Measurements from ENCODE around the gene ELL2.

Gene ELL2

DNA sequence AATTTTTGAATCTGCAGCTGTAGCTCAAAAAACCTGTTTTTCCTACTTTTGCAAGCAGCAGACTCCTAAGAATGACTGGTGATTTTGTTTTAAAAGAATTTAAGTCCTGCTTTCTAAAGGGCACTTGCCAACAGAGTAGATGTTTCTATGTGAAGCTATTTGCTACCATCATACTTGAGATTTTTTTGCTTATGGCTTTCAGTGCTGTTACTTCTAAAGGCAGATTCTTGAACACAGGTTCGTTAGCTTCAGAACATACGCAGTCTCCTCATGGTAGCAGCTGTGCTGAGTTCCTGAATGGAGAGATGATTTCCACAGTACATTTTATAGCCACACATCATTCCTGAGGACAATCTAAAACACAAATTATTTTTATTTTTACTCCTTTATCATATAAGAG is 24.4 kb upstream of the ELL2 start:
- Histone ChIP-seq H3K27me3 (no peaks in the 10 kb centered on the region), H3K4me1 (peaks cover 5% of the 10 kb centered on the region), H3K4me3 (ENCODE audit: low read depth, low read length) (no peak overlapping the region), H3K36me3 (no peaks in the 10 kb centered on the region), H3K9me3 (no peaks in the 10 kb centered on the region)
- no peak for TF ChIP-seq CTCF (IDR thresholded peaks at IDR 0.05; ENCODE audit: low read depth, low read length)
- DNase-seq, result no peak

DNA sequence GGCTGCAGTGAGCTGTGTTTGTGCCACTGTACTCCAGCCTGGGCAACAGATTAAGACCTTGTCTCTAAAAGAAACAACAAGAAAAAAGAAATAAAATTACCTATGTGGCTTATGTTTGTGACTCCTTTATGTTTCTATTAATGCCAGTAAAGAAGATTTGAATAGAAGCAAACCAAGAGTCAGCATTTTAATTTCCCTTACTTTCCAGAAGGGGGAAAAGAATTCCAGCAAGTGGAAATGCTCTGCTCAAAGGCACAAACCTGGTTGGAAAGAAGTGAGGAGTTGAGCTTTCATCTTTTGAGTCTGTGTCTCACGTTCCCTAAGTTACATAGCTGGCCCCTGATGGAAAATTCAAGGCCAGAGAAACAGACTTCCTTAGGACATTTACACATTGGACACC is 23.6 kb upstream of the ELL2 start:
- H3K4me1 ChIP-seq, result peaks cover 5% of the 10 kb centered on the region

DNA sequence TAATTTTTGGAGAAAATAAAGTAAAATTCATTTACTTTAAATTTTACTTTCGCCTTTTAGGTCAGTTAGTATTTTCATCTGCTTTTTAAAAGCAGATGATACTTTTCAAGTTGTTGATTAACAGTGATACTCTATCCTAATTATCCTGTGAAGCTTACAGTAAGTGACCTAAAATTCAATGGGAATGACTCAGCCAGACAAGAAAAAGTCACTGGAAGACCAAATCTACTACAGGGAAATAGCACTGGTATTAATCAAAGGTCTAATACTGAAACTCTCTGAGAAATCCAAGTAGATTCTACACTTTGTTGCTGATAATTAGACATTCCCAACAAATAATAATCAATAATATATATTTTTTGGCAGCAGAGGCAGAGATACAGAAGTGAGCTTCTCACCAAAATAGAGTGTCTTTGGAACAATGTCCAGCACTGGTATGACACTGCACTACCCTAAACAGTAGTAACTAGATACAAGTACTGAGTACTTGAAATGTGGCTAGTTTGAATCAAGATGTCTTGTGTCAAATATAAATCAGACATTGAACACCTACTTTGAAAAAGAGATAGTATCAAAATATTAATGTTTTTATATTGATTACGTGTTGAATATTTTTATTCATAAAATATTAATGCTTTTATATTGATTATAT is 22.8 kb upstream of the ELL2 start:
- Histone ChIP-seq H3K4me1 (peaks cover 5% of the 10 kb centered on the region), H3K27me3 (no peaks in the 10 kb centered on the region), H3K4me3 (ENCODE audit: low read depth, low read length) (no peak overlapping the region), H3K36me3 (no peaks in the 10 kb centered on the region), H3K9me3 (no peaks in the 10 kb centered on the region)
- DNase-seq, result no peak
- no peak for TF ChIP-seq CTCF (IDR thresholded peaks at IDR 0.05; ENCODE audit: low read depth, low read length)

More for the DNA sequence above, 23.6 kb upstream of the ELL2 start:
- Histone ChIP-seq H3K36me3 (no peaks in the 10 kb centered on the region), H3K4me3 (ENCODE audit: low read depth, low read length) (no peak overlapping the region), H3K27me3 (no peaks in the 10 kb centered on the region), H3K9me3 (no peaks in the 10 kb centered on the region)
- no peak for DNase-seq
- no peak for TF ChIP-seq CTCF (IDR thresholded peaks at IDR 0.05; ENCODE audit: low read depth, low read length)

- Histone ChIP-seq H3K27me3 (no peaks in the 10 kb centered on the region), H3K4me1 (peaks cover 5% of the 10 kb centered on the region), H3K4me3 (ENCODE audit: low read depth, low read length) (no peak overlapping the region), H3K36me3 (no peaks in the 10 kb centered on the region), H3K9me3 (no peaks in the 10 kb centered on the region)
- no peak for DNase-seq
- no peak for TF ChIP-seq CTCF (IDR thresholded peaks at IDR 0.05; ENCODE audit: low read depth, low read length)
Observed at GRCh38 chr5:95983509-95983908, 21.9 kb upstream of the ELL2 start.

DNA sequence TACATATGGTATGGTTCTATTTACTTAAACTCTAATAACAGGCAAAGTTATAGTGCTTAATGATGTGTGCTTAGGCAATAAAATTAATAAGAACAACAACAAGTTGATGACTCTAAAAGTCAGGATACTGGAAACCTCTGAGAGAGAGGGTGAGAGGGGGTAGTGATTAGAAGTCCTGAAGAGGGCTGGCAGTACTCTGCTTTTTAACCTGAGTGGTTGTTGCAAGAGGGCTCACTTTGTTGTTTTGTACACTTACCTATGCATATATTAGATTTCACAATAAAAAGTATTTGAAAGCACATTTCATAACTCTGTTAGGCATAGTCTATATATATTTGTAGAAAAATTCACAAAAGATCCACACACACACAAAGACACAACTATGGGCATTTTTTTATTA is 21.4 kb upstream of the ELL2 start:
- Histone ChIP-seq H3K4me1 (peaks cover 5% of the 10 kb centered on the region), H3K4me3 (ENCODE audit: low read depth, low read length) (no peak overlapping the region), H3K9me3 (no peaks in the 10 kb centered on the region), H3K27me3 (no peaks in the 10 kb centered on the region), H3K36me3 (no peaks in the 10 kb centered on the region)
- no peak for DNase-seq
- TF ChIP-seq CTCF (IDR thresholded peaks at IDR 0.05; ENCODE audit: low read depth, low read length), result no peak

DNA sequence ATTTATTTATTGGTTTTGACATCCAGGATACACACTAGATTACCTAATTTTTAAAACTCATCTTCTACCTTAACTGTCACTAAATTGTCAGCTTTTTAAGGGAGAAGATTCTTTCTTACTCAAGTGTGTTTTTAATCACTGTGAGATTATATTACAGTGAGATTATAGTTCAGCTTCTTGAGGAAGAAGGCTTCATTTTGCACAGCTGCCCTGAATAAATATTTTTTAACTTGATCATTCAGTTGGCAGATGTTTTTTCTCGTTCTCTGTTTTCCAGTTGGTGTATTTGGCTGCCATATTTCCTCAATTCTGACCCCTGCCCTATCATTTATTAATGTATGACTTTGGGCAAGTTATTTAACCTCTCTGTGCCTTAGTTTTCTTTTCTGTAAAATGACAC is 15.0 kb upstream of the ELL2 start:
- H3K9me3 ChIP-seq, result no peaks in the 10 kb centered on the region
- no peak for DNase-seq
- H3K4me1 ChIP-seq, result no peaks in the 10 kb centered on the region; the same call in 1 of the 2 replicates
- no peaks in the 10 kb centered on the region for H3K36me3 ChIP-seq
- no peaks in the 10 kb centered on the region for H3K27me3 ChIP-seq
- no peak overlapping the region for H3K4me3 ChIP-seq (ENCODE audit: low read depth, low read length)
- TF ChIP-seq CTCF (IDR thresholded peaks at IDR 0.05; ENCODE audit: low read depth, low read length), result no peak

All from BE2C (cell line).